NOMO-1 treated with dmso at 0.1 percent for 144 hours (cell line): Measurements from ENCODE around the gene TANC2.

Experiments
- DNase-seq: peaks from one replicate; lab custom pipeline; 2025; ENCODE audit not compliant: unreplicated experiment; lab: John Stamatoyannopoulos, UW

TANC2 gene

GRCh38 chr17:62965686-62966425 is at the start of gene TANC2:
Gene TANC2 (plus strand): TSS chr17:62966235. CDS start chr17:63009560, 43,325 bp downstream.
- peak; percentile 59 for DNase-seq

GRCh38 chr17:62916684-62917571 is 49.1 kb upstream of the TANC2 start:
- no peak for DNase-seq

GRCh38 chr17:62919388-62919787 is 46.6 kb upstream of the TANC2 start:
- no peak for DNase-seq

GRCh38 chr17:62920300-62920699 is 45.7 kb upstream of the TANC2 start:
- DNase-seq: no peak

GRCh38 chr17:62921817-62922216 is 44.2 kb upstream of the TANC2 start:
- DNase-seq: no peak

GRCh38 chr17:62923258-62924150 is 42.5 kb upstream of the TANC2 start:
- no peak for DNase-seq

- no peak for DNase-seq
These were observed 40.7 kb upstream of the TANC2 start for GRCh38 chr17:62925267-62925836.

- no peak for DNase-seq
These were observed 39.0 kb upstream of the TANC2 start for GRCh38 chr17:62927083-62927482.

GRCh38 chr17:62929320-62929719 is 36.7 kb upstream of the TANC2 start:
- DNase-seq: no peak

GRCh38 chr17:62931101-62931500 is 34.9 kb upstream of the TANC2 start:
- DNase-seq: no peak

- DNase-seq: peak; percentile 5
These were observed 32.3 kb upstream of the TANC2 start for GRCh38 chr17:62933501-62934385.

- no peak for DNase-seq
These were observed 30.9 kb upstream of the TANC2 start for GRCh38 chr17:62935098-62935497.

GRCh38 chr17:62935523-62935922 is 30.5 kb upstream of the TANC2 start:
- no peak for DNase-seq

GRCh38 chr17:62937606-62938005 is 28.4 kb upstream of the TANC2 start:
- no peak for DNase-seq

- no peak for DNase-seq
These were observed 24.6 kb upstream of the TANC2 start for GRCh38 chr17:62941358-62941991.

GRCh38 chr17:62948370-62948769 is 17.7 kb upstream of the TANC2 start:
- no peak for DNase-seq

GRCh38 chr17:62949036-62949435 is 17.0 kb upstream of the TANC2 start:
- DNase-seq: no peak

GRCh38 chr17:62950067-62950466 is 16.0 kb upstream of the TANC2 start:
- DNase-seq: no peak

GRCh38 chr17:62955841-62956352 is 10.1 kb upstream of the TANC2 start:
- DNase-seq: no peak
